Measurements from ENCODE around the gene ZNF778.

- TF ChIP-seq POLR2AphosphoS5 (IDR thresholded peaks at IDR 0.05; ENCODE audit: low read depth, low read length) (no peak), POLR2A (IDR thresholded peaks at IDR 0.05; ENCODE audit: low read depth, low read length) (no peak), TAF1 (IDR thresholded peaks at IDR 0.05; ENCODE audit: low read depth, low read length) (no peak), SPI1 (IDR thresholded peaks at IDR 0.05; ENCODE audit: low read depth, low read length) (no peak), POU2F2 (IDR thresholded peaks at IDR 0.05; ENCODE audit: low read depth, low read length) (no peak), PAX5 (IDR thresholded peaks at IDR 0.05; ENCODE audit: insufficient read depth, low read length, severe bottlenecking) (no peak)
These were observed 19.7 kb upstream of the ZNF778 start for GRCh38 chr16:89197633-89198416.
